ENCODE results near the gene TMEM59L. TPM values are rescaled to one million over a fixed set of nuclear protein-coding genes. Genes with fewer than 3 reads are reported as not detected.

The TMEM59L gene
- total RNA-seq, 1 donor from 2014 or later = 0.79 TPM

DNA sequence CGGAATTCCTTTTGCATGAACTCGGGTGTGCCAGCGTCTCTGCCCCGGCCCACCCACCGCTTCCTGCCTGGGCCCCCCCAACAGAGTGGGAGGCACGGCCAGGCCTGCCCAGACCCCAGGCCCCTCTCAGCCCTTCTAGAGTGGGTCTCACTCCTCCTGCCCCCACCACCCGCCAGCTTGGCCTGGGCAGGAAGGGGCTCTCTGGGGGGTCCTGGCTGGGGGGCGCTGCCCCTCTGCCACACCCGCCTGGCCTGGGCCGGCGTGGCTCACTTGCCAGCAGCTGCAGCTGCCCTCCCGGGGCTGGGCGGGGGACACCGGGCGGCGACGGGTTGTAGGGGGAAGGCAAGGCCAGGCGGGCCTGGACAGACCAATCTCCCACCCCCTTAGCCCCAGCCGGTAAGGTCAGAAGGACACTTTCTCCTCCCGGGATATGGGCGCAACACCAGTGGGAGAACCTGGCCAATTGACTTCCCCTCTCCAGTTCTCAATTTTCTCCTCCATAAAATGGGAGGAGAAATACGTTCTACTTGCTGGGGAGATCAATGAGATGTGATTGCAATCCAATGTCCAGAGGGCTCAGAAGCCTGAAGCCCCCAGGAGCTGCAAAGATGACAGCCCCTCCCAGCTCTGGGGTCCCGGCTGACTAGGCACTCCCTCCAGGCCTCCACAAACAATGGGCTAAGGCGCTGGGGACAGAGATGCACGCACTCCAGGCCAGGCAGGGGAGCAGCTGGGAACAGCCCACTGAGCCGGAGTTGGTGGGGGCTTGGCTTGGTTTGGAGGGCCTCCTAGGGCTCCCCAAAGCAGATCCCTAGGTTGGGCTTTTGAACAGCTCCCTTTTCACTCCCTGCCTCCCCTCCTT lies 8.5 kb upstream of the TMEM59L start:
- DNase-seq (ENCODE audit: low read depth) (no peak), FAIRE-seq (no peak)
- TF ChIP-seq, protein P1, sequence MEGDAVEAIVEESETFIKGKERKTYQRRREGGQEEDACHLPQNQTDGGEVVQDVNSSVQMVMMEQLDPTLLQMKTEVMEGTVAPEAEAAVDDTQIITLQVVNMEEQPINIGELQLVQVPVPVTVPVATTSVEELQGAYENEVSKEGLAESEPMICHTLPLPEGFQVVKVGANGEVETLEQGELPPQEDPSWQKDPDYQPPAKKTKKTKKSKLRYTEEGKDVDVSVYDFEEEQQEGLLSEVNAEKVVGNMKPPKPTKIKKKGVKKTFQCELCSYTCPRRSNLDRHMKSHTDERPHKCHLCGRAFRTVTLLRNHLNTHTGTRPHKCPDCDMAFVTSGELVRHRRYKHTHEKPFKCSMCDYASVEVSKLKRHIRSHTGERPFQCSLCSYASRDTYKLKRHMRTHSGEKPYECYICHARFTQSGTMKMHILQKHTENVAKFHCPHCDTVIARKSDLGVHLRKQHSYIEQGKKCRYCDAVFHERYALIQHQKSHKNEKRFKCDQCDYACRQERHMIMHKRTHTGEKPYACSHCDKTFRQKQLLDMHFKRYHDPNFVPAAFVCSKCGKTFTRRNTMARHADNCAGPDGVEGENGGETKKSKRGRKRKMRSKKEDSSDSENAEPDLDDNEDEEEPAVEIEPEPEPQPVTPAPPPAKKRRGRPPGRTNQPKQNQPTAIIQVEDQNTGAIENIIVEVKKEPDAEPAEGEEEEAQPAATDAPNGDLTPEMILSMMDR (IDR thresholded peaks at IDR 0.05; ENCODE audit: insufficient read depth, low read length, severe bottlenecking) = no peak
- Histone ChIP-seq H3K27me3 (ENCODE audit: control insufficient read depth, insufficient read depth, low read length) (peaks cover 16% of the 10 kb centered on the region), H3K36me3 (ENCODE audit: control insufficient read depth, insufficient read depth, low read length) (no peaks in the 10 kb centered on the region), H3K4me3 (ENCODE audit: low read depth, low read length) (no peak overlapping the region)

DNA sequence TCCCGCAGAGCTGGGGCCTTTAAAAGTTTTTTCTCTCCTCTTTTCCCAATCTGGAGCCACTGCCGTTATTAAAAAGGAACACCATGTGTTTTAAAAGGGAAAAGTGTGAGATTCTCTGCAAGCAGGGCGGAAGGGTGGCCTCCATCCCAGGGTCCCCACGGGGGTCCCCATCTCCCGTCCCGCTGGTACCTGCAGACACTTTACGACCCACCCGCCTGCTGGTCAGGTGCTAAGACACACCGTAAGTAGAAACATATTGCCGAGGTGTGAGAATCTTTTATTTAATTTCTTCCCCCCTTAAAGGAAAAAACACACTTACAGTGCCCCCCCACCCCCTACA lies 7.9 kb upstream of the TMEM59L start:
- TF ChIP-seq, protein P1 (IDR thresholded peaks at IDR 0.05; ENCODE audit: insufficient read depth, low read length, severe bottlenecking) = no peak
- Histone ChIP-seq H3K36me3 (ENCODE audit: control insufficient read depth, insufficient read depth, low read length) (no peaks in the 10 kb centered on the region), H3K27me3 (ENCODE audit: control insufficient read depth, insufficient read depth, low read length) (peaks cover 19% of the 10 kb centered on the region), H3K4me3 (ENCODE audit: low read depth, low read length) (no peak overlapping the region)
- DNase-seq (ENCODE audit: low read depth) (no peak), FAIRE-seq (no peak)

DNA sequence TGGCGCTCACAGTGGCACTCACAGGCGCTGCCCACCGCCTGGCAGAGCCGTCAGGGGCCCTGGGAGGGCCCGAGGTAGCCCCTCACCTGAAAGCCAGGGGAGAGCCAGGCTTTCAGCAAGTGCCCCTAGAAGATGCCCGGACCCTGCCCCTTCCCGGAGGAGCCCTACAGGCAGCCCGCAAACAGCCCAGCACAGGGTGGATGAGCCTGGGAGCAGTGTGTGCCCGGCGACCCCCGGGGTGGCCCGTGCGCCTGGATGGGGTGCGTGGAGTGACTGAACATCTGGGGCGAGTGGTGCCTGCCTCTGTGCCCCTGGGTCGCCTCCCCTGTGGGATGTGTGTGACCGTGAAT lies 7.5 kb upstream of the TMEM59L start:
- H3K27me3 ChIP-seq (ENCODE audit: control insufficient read depth, insufficient read depth, low read length) = peaks cover 22% of the 10 kb centered on the region
- no peak overlapping the region for H3K4me3 ChIP-seq (ENCODE audit: low read depth, low read length)
- no peaks in the 10 kb centered on the region for H3K36me3 ChIP-seq (ENCODE audit: control insufficient read depth, insufficient read depth, low read length)
- TF ChIP-seq, protein P1 (IDR thresholded peaks at IDR 0.05; ENCODE audit: insufficient read depth, low read length, severe bottlenecking) = no peak
- no peak for DNase-seq (ENCODE audit: low read depth)
- FAIRE-seq = no peak

DNA sequence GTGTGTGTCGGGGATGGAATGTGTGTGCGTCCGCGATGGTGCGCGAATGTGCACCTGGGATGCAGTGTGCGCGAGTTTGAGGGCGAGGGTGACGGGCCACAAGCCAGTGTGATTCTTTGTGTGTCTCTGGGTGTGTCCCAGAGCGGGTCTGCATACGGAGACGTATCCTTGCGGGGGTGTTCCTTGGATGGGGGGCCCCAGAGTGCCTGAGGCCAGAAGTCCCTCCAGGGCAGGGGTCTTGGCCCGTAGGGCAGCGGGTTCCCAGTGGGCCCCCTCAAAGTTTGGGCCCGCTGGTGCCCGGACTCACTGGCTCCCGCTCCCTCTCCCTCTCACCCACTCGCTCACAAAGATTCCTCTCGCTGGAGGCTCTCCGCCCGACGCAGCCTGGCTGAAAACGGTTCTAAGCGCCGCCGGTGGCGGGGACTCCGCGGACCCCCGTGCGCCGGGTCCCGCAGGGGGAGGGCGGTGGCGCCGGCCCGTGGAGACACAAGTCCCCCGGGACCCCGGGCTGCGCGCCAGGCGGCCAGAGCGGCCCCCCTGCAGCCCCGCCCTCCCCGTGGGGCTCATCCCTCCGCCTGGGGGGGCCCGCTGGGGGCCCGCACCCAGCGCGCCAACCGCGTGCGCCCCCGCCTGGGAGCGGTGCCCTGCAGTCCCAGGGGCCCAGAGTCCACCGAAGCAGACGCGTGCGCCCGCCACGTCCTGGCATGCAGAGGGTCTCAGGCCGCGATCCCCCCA lies 7.0 kb upstream of the TMEM59L start:
- H3K4me3 ChIP-seq (ENCODE audit: low read depth, low read length) = no peak overlapping the region
- H3K36me3 ChIP-seq (ENCODE audit: control insufficient read depth, insufficient read depth, low read length) = no peaks in the 10 kb centered on the region
- FAIRE-seq (no peak), DNase-seq (ENCODE audit: low read depth) (no peak)
- H3K27me3 ChIP-seq (ENCODE audit: control insufficient read depth, insufficient read depth, low read length) = peaks cover 26% of the 10 kb centered on the region
- TF ChIP-seq, protein P1 (IDR thresholded peaks at IDR 0.05; ENCODE audit: insufficient read depth, low read length, severe bottlenecking) = no peak

DNA sequence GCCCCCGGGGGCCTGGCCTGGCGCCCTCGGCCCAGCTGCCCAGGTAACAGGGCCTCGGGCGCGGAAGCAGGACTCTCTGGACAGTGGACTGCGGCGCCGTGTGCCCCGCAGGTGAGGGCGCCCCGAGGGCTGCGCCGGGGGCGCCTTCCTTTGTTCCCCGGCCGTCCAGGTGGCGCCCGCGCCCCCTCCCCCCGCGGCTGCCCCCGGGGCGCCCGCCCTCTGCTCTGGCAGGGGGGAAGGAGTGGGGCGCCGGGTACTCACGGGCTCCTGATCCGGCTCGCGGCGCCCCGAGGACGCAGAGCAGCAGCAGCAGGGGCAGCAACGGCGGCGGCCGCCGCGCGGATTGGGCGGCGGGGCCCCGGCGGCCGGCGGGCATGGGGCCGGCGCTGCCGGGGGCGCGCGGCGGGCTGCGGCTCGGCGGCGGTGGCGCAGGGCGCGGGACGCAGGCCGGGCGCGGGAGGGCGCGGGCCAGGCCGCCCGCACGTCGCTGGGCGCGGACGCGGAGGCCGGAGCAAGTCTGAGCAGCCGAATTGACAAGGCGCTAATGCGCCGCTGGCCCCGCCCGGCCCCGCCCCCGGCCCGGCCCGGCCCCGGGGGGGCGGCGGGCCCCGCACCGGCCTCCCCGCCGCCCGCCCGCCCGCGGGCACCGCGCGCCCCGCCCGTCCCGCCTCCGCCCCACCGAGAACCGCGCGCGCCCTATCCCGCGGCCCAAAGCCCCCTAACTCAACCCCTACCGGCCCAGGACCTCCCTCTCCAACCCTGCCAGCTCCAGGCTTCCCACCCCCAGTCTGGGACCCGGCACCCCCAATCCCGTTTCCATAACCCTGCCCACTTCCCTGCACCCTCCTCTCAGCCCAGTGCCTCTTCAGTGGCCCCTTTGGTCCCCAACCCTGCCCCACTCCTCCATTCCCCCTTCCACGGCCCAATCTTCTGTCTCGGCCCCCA lies 6.1 kb upstream of the TMEM59L start, which contains the start of gene CRLF1:
Gene CRLF1, minus strand, starts transcription at position 519 of the 945 bp plus-strand sequence. Its CDS starts 143 bp downstream, at position 376.
- no peaks in the 10 kb centered on the region for H3K36me3 ChIP-seq (ENCODE audit: control insufficient read depth, insufficient read depth, low read length)
- H3K27me3 ChIP-seq (ENCODE audit: control insufficient read depth, insufficient read depth, low read length) = peaks cover 32% of the 10 kb centered on the region
- no peak for FAIRE-seq
- TF ChIP-seq, protein P1 (IDR thresholded peaks at IDR 0.05; ENCODE audit: insufficient read depth, low read length, severe bottlenecking) = no peak
- peak within 1 kb of the TSS; percentile 16 for H3K4me3 ChIP-seq (ENCODE audit: low read depth, low read length)
- no peak for DNase-seq (ENCODE audit: low read depth)
